ENCODE data around the gene NBAS. TPM values are rescaled to one million over a fixed set of nuclear protein-coding genes. Genes with fewer than 3 reads are reported as not detected.

The NBAS gene
- total and polyA plus RNA-seq, 2 donors (not counting 1 experiment from before 2014, with no cell fraction given): 27.0 to 124 TPM

- no peak for TF ChIP-seq CTCF (conservative IDR thresholded peaks at IDR 0.05 in 1 of 2, IDR thresholded peaks at IDR 0.05 in 1 of 2; ENCODE audit: low read depth in 1 of 2, low read length in 2 of 2)
- TF ChIP-seq EZH2 (IDR thresholded peaks at IDR 0.05; ENCODE audit: low read length, missing control alignments): no peak
- Histone ChIP-seq H3K9me3 (ENCODE audit: control insufficient read depth, insufficient read depth, low read depth, low read length) (no peaks in the 10 kb centered on the region), H3K36me3 (ENCODE audit: control insufficient read depth, insufficient read depth, low read length) (no peaks in the 10 kb centered on the region), H3K4me2 (ENCODE audit: extremely low read depth, insufficient read depth, low read length) (no peak overlapping the region), H3K4me3 (replicated peaks in 1 of 4; ENCODE audit: control extremely low read depth in 1 of 4, insufficient read depth in 1 of 4, low read depth in 3 of 4, low read length in 4 of 4) (no peak overlapping the region), H3K27me3 (ENCODE audit: control insufficient read depth, insufficient read depth, low read length) (no peaks in the 10 kb centered on the region), H3K27ac (ENCODE audit: insufficient read depth, low read length) (no peak overlapping the region), H4K20me1 (ENCODE audit: control insufficient read depth, extremely low read depth, insufficient read depth, low read length) (no peaks in the 10 kb centered on the region), H3K4me1 (ENCODE audit: control insufficient read depth, extremely low read depth, insufficient read depth, low read length) (no peaks in the 10 kb centered on the region), H3K9ac (ENCODE audit: insufficient read depth, low read length) (no peak overlapping the region), H2AFZ (ENCODE audit: low read length) (no peak overlapping the region), H3K79me2 (ENCODE audit: control insufficient read depth, insufficient read depth, low read length) (no peaks in the 10 kb centered on the region)
- peak in 1 of 2 donors; percentile 56 for DNase-seq (ENCODE audit: low read depth in 2 of 2)
Measured at GRCh38 chr2:15163326-15163725, 397.8 kb downstream of the NBAS start.

GRCh38 chr2:15162620-15163019 lies 398.5 kb downstream of the NBAS start:
- Histone ChIP-seq H3K9me3 (ENCODE audit: control insufficient read depth, insufficient read depth, low read depth, low read length) (no peaks in the 10 kb centered on the region), H4K20me1 (ENCODE audit: control insufficient read depth, extremely low read depth, insufficient read depth, low read length) (no peaks in the 10 kb centered on the region)
- TF ChIP-seq CTCF (conservative IDR thresholded peaks at IDR 0.05 in 1 of 2, IDR thresholded peaks at IDR 0.05 in 1 of 2; ENCODE audit: low read depth in 1 of 2, low read length in 2 of 2): no peak
- TF ChIP-seq EZH2 (IDR thresholded peaks at IDR 0.05; ENCODE audit: low read length, missing control alignments): no peak

DNA sequence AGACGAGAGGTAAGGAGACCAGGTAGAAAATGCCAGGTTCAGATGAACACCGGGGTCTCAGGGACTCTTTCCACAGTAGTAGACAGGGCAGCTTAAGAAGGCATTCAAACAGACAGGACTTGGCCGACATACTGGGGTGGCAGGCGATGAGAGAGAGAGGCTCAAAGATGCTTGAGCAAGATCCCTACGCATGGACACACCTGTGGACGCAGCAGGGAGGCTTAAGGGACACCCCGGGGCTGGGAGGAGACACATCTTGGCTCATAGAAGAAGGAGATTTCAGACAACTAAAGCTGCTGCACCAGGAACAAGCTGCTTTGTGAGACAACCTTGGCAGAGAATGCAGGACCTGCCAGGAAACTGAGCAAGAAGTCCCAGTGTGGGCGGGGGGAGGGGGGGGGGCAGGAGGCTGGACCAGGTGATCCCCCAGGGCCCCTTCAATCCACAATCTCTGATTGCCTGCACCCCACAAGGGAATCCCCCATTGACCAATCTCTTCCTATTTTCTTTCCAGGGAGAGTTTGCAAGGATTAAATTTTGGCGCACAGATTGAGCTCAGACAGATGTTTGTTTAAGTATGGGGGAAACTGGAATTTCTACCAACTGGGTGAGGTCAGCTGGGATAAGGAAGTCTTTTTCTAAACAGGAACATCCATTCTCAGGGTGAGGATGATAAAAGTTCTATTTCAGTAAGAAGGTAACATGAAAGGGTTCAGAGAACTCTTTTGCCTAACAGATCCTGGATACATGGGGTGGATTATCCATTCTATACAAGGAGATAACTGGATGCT lies 400.7 kb downstream of the NBAS start:
- no peak overlapping the region for H2AFZ ChIP-seq (ENCODE audit: low read length)
- H4K20me1 ChIP-seq (ENCODE audit: control insufficient read depth, extremely low read depth, insufficient read depth, low read length): no peaks in the 10 kb centered on the region
- H3K27me3 ChIP-seq (ENCODE audit: control insufficient read depth, insufficient read depth, low read length): no peaks in the 10 kb centered on the region
- H3K4me2 ChIP-seq (ENCODE audit: extremely low read depth, insufficient read depth, low read length): no peak overlapping the region
- H3K9me3 ChIP-seq (ENCODE audit: control insufficient read depth, insufficient read depth, low read depth, low read length): no peaks in the 10 kb centered on the region
- H3K4me3 ChIP-seq (replicated peaks in 1 of 4; ENCODE audit: control extremely low read depth in 1 of 4, insufficient read depth in 1 of 4, low read depth in 3 of 4, low read length in 4 of 4): no peak overlapping the region
- H3K36me3 ChIP-seq (ENCODE audit: control insufficient read depth, insufficient read depth, low read length): no peaks in the 10 kb centered on the region
- DNase-seq (ENCODE audit: low read depth in 2 of 2): peak in 1 of 2 donors; percentile 51
- H3K79me2 ChIP-seq (ENCODE audit: control insufficient read depth, insufficient read depth, low read length): no peaks in the 10 kb centered on the region
- no peak overlapping the region for H3K9ac ChIP-seq (ENCODE audit: insufficient read depth, low read length)
- H3K4me1 ChIP-seq (ENCODE audit: control insufficient read depth, extremely low read depth, insufficient read depth, low read length): no peaks in the 10 kb centered on the region
- TF ChIP-seq CTCF (conservative IDR thresholded peaks at IDR 0.05 in 1 of 2, IDR thresholded peaks at IDR 0.05 in 1 of 2; ENCODE audit: low read depth in 1 of 2, low read length in 2 of 2): no peak
- TF ChIP-seq EZH2 (IDR thresholded peaks at IDR 0.05; ENCODE audit: low read length, missing control alignments): no peak
- H3K27ac ChIP-seq (ENCODE audit: insufficient read depth, low read length): no peak overlapping the region

More at GRCh38 chr2:15162620-15163019, 398.5 kb downstream of the NBAS start:
- H3K27ac ChIP-seq (ENCODE audit: insufficient read depth, low read length): no peak overlapping the region
- H3K27me3 ChIP-seq (ENCODE audit: control insufficient read depth, insufficient read depth, low read length): no peaks in the 10 kb centered on the region
- H3K4me2 ChIP-seq (ENCODE audit: extremely low read depth, insufficient read depth, low read length): no peak overlapping the region
- no peaks in the 10 kb centered on the region for H3K4me1 ChIP-seq (ENCODE audit: control insufficient read depth, extremely low read depth, insufficient read depth, low read length)
- no peaks in the 10 kb centered on the region for H3K79me2 ChIP-seq (ENCODE audit: control insufficient read depth, insufficient read depth, low read length)
- no peak overlapping the region for H3K4me3 ChIP-seq (replicated peaks in 1 of 4; ENCODE audit: control extremely low read depth in 1 of 4, insufficient read depth in 1 of 4, low read depth in 3 of 4, low read length in 4 of 4)
- no peaks in the 10 kb centered on the region for H3K36me3 ChIP-seq (ENCODE audit: control insufficient read depth, insufficient read depth, low read length)
- H3K9ac ChIP-seq (ENCODE audit: insufficient read depth, low read length): no peak overlapping the region
- DNase-seq (ENCODE audit: low read depth in 2 of 2): no peak
- H2AFZ ChIP-seq (ENCODE audit: low read length): no peak overlapping the region
